Motor neuron (in vitro differentiated cells): ENCODE data around the gene MAP1A. TPM values are rescaled to one million over a fixed set of nuclear protein-coding genes. Genes with fewer than 3 reads are reported as not detected.

Source experiments
- ATAC-seq, 8 experiments: fragments of 200-7000 bp; cut with Tn5 transposase; replicated peaks in 6 of 8; 2 replicates each; pipeline ENCODE4 v1.8.0; 2021; ENCODE audit warnings: mild to moderate bottlenecking in 8 of 8, moderate library complexity in 8 of 8
- H3K27ac ChIP-seq, 2 donors: fragments of 250-450 bp; sonication (Bioruptor Pico); 2 replicates each; pipeline ENCODE4 v1.9.0; 2021; ENCODE audit warnings: antibody characterized with exemption in 2 of 2, mild to moderate bottlenecking in 2 of 2, moderate library complexity in 1 of 2
- H3K4me1 ChIP-seq, 2 donors: fragments of 250-450 bp; sonication (Bioruptor Pico); replicated peaks in 1 of 2; 2 replicates each; pipeline ENCODE4 v1.6.1; 2021; ENCODE audit warnings: antibody characterized with exemption in 2 of 2, mild to moderate bottlenecking in 2 of 2, moderate library complexity in 1 of 2
- H3K4me3 ChIP-seq, 5 donors: fragments of 250-450 bp; sonication (Bioruptor Pico); 2 replicates each; pipeline ENCODE4 v1.9.0; 2021; ENCODE audit warnings: antibody characterized with exemption in 5 of 5, mild to moderate bottlenecking in 5 of 5, moderate library complexity in 4 of 5
- WGBS, 10 experiments: fragments of 450-650 bp; shearing (Covaris generic); methylation state at CpG; one replicate each; pipeline ENCODE4 v1.0.0; 2022; 5-methylcytosine and 5-hydroxymethylcytosine counted together
- in situ Hi-C, 9 experiments: fragments of 400-800 bp; cut with MboI; loops; one replicate each; pipeline ENCODE4 v1.15.0; 2021; ENCODE audit warnings: low sequenced_read_pairs in 9 of 9, low pct_unique_long_range_greater_than_20kb in 2 of 9; ENCODE audit not compliant: unreplicated experiment in 9 of 9
- total RNA-seq, 8 experiments: library from RNA; unstranded; fragments of 300-600 nt; gene quantifications; 2 replicates each; pipeline versions ENCODE4 v1.2.3 to v1.2.4, GENCODE V29; 2022

MAP1A gene
- total RNA-seq, 8 experiments from 2014 or later, result 8.4 to 71.1 (median 32.7) TPM

- Histone ChIP-seq H3K4me3 (peak overlapping the region; percentile 61 to 94 (median 77)), H3K4me1 (peaks cover 12 to 31% of the 10 kb centered on the region in 2 donors), H3K27ac (peak overlapping the region; percentile 84 to 97)
- ATAC-seq, result no peak
- in situ Hi-C loops, result no loop called here
- WGBS, 10 experiments, result 16 to 90% (median 50%) methylated on average over 2 to 7 of the region's 7 CpGs; no CpG with 5 or more reads in 2 of the 10 experiments
Observed at GRCh38 chr15:43493703-43494472, 23.5 kb upstream of the MAP1A start.

- H3K4me1 ChIP-seq, result peaks cover 3 to 5% of the 10 kb centered on the region in 2 donors
- ATAC-seq, result peak in 1 of 8 experiments; percentile 59
- in situ Hi-C loops, result no loop called here
- 20 to 100% (median 73%) methylated on average over 1 to 3 of the region's 3 CpGs for WGBS, 10 experiments
- H3K27ac ChIP-seq, result no peak overlapping the region
- H3K4me3 ChIP-seq, result no peak overlapping the region
Observed at GRCh38 chr15:43498990-43499389, 18.4 kb upstream of the MAP1A start.

- Histone ChIP-seq H3K4me1 (no peaks in the 10 kb centered on the region), H3K27ac (no peak overlapping the region), H3K4me3 (no peak overlapping the region)
- in situ Hi-C loops, result no loop called here
- WGBS, 10 experiments, result 18 to 91% (median 75%) methylated on average over 1 of the region's 1 CpG; no CpG with 5 or more reads in 2 of the 10 experiments
- ATAC-seq, result no peak
Observed at GRCh38 chr15:43499635-43500034, 17.8 kb upstream of the MAP1A start.

- ATAC-seq, result peak in 1 of 8 experiments; percentile 0
- in situ Hi-C loops, result no loop called here
- 33 to 86% (median 50%) methylated on average over 1 of the region's 1 CpG; no CpG with 5 or more reads in 4 of the 10 experiments for WGBS, 10 experiments
- no peak overlapping the region for H3K4me3 ChIP-seq
- peak overlapping the region in 1 of 2 donors; percentile 53 for H3K27ac ChIP-seq
- H3K4me1 ChIP-seq, result peaks cover 23 to 31% of the 10 kb centered on the region in 2 donors
Observed at GRCh38 chr15:43505738-43506137, 11.7 kb upstream of the MAP1A start.

GRCh38 chr15:43508421-43508820, 9.0 kb upstream of the MAP1A start:
- Histone ChIP-seq H3K4me3 (peak overlapping the region in 3 of 5 donors; percentile 1 to 59 (median 47)), H3K27ac (peak overlapping the region; percentile 75 to 89), H3K4me1 (peaks cover 33 to 39% of the 10 kb centered on the region in 2 donors)
- in situ Hi-C loops, result no loop called here
- 0 to 80% (median 54%) methylated on average over 1 of the region's 1 CpG; no CpG with 5 or more reads in 4 of the 10 experiments for WGBS, 10 experiments
- no peak for ATAC-seq

- 0 to 33% (median 0%) methylated on average over 1 to 6 of the region's 9 CpGs; no CpG with 5 or more reads in 4 of the 10 experiments for WGBS, 10 experiments
- peak overlapping the region; percentile 40 to 59 (median 47) for H3K4me3 ChIP-seq
- peaks cover 35 to 41% of the 10 kb centered on the region in 2 donors for H3K4me1 ChIP-seq
- in situ Hi-C loops, result no loop called here
- H3K27ac ChIP-seq, result peak overlapping the region; percentile 89
- ATAC-seq, result peak in 6 of 8 experiments; percentile 0 to 33 (median 24)
Observed at GRCh38 chr15:43508991-43509659, 8.3 kb upstream of the MAP1A start.

- Histone ChIP-seq H3K4me3 (peak overlapping the region; percentile 40 to 59 (median 47)), H3K27ac (peak overlapping the region; percentile 89), H3K4me1 (peaks cover 40 to 45% of the 10 kb centered on the region in 2 donors)
- 0 to 27% (median 6%) methylated on average over 1 to 8 of the region's 8 CpGs; no CpG with 5 or more reads in 1 of the 10 experiments for WGBS, 10 experiments
- peak in 2 of 8 experiments; percentile 6 to 12 for ATAC-seq
- in situ Hi-C loops, result no loop called here
Observed at GRCh38 chr15:43509660-43510199, 7.7 kb upstream of the MAP1A start.

- in situ Hi-C loops, result no loop called here
- peak overlapping the region; percentile 41 to 59 (median 47) for H3K4me3 ChIP-seq
- 0 to 8% (median 0%) methylated on average over 1 to 11 of the region's 41 CpGs; no CpG with 5 or more reads in 2 of the 10 experiments for WGBS, 10 experiments
- ATAC-seq, result peak; percentile 82 to 95 (median 88)
- H3K4me1 ChIP-seq, result peaks cover 38 to 40% of the 10 kb centered on the region in 2 donors
- H3K27ac ChIP-seq, result peak overlapping the region; percentile 89
Observed at GRCh38 chr15:43510200-43511011, 7.0 kb upstream of the MAP1A start.

GRCh38 chr15:43511012-43511885, 6.2 kb upstream of the MAP1A start:
- peak in 5 of 8 experiments; percentile 20 to 34 (median 25) for ATAC-seq
- peaks cover 36 to 39% of the 10 kb centered on the region in 2 donors for H3K4me1 ChIP-seq
- in situ Hi-C loops, result no loop called here
- 0 to 43% (median 16%) methylated on average over 1 to 11 of the region's 39 CpGs for WGBS, 10 experiments
- peak overlapping the region; percentile 39 to 59 (median 41) for H3K4me3 ChIP-seq
- no peak overlapping the region for H3K27ac ChIP-seq

- ATAC-seq, result no peak
- Histone ChIP-seq H3K27ac (no peak overlapping the region), H3K4me3 (no peak overlapping the region), H3K4me1 (peaks cover 40 to 41% of the 10 kb centered on the region in 2 donors)
- in situ Hi-C loops, result no loop called here
- 0 to 100% (median 67%) methylated on average over 1 of the region's 1 CpG; no CpG with 5 or more reads in 3 of the 10 experiments for WGBS, 10 experiments
Observed at GRCh38 chr15:43513550-43513949, 3.9 kb upstream of the MAP1A start.

- no peak overlapping the region for H3K4me3 ChIP-seq
- peak in 2 of 8 experiments; percentile 4 to 5 for ATAC-seq
Observed at GRCh38 chr15:43514241-43515057, 3.0 kb upstream of the MAP1A start.

More at GRCh38 chr15:43514241-43515057, 3.0 kb upstream of the MAP1A start:
- 24 to 83% (median 58%) methylated on average over 1 to 4 of the region's 4 CpGs; no CpG with 5 or more reads in 4 of the 10 experiments for WGBS, 10 experiments
- peak overlapping the region in 1 of 2 donors; percentile 46 for H3K27ac ChIP-seq
- in situ Hi-C loops, result no loop called here
- peaks cover 40 to 42% of the 10 kb centered on the region in 2 donors for H3K4me1 ChIP-seq
